Panc1 (cell line): ENCODE data around the gene UBE2L5. TPM values are rescaled to one million over a fixed set of nuclear protein-coding genes. Genes with fewer than 3 reads are reported as not detected.

Experiments used
- ATAC-seq: fragments of 200-7000 bp; cut with Tn5 transposase; 2 replicates; pipeline ENCODE4 v1.9.1; 2020; ENCODE audit warnings: mild to moderate bottlenecking, moderate library complexity
- BruUV-seq: library from RNA; stranded (reverse); fragments of 400-500 nt; replicated peaks from 2 replicates; lab custom pipeline; 2021; lab: Mats Ljungman, UMichigan
- CTCF ChIA-PET: fragments of 300-600 bp; sonication (Branson Sonifier 250); formaldehyde crosslinking; loops from one replicate; lab custom pipeline; 2022; ENCODE audit warnings: antibody characterized with exemption; lab: Charles Lee
- POLR2A ChIA-PET: fragments of 300-600 bp; sonication (Branson Sonifier 250); formaldehyde crosslinking; loops from one replicate; lab custom pipeline; 2022; ENCODE audit warnings: antibody characterized with exemption; lab: Charles Lee
- DNase-seq: peaks from one replicate; pipeline ENCODE4 v3.0.0-alpha.2; 2010; ENCODE audit warnings: low read depth, low spot score
- H3K27ac ChIP-seq: 2 replicates; pipeline ENCODE4 v1.5.1; 2011; ENCODE audit warnings: mild to moderate bottlenecking, low read length, inconsistent platforms
- H3K27me3 ChIP-seq: fragments of 200-500 bp; sonication (Bioruptor generic); 2 replicates; pipeline ENCODE4 v1.6.0; 2014; ENCODE audit warnings: low read length, inconsistent platforms; ENCODE audit not compliant: control insufficient read depth, insufficient read depth
- H3K36me3 ChIP-seq: fragments of 200-500 bp; sonication (Bioruptor generic); 2 replicates; pipeline ENCODE4 v1.5.1; 2014; ENCODE audit warnings: inconsistent platforms, mild to moderate bottlenecking, low read length, moderate library complexity; ENCODE audit not compliant: control insufficient read depth, insufficient read depth
- H3K4me1 ChIP-seq: 2 replicates; pipeline ENCODE4 v1.5.1; 2011; ENCODE audit warnings: inconsistent platforms, mild to moderate bottlenecking, low read length, moderate library complexity; ENCODE audit not compliant: control insufficient read depth, insufficient read depth
- H3K4me3 ChIP-seq, 2 experiments: 2 replicates each; pipeline ENCODE4 v1.5.1; 2011 to 2012; ENCODE audit warnings: low read depth in 2 of 2, low read length in 2 of 2, mild to moderate bottlenecking in 2 of 2, inconsistent platforms in 1 of 2, moderate library complexity in 1 of 2
- H3K9me3 ChIP-seq: fragments of 200-500 bp; sonication (Bioruptor generic); 2 replicates; pipeline ENCODE4 v1.5.1; 2014; ENCODE audit warnings: low read depth, mild to moderate bottlenecking, inconsistent platforms, low read length, moderate library complexity; ENCODE audit not compliant: control insufficient read depth, insufficient read depth
- CTCF ChIP-seq: fragments of 450-650 bp; IDR thresholded peaks from 2 replicates; pipeline ENCODE4 v1.5.1; 2017; ENCODE audit warnings: mild to moderate bottlenecking
- POLR2AphosphoS5 ChIP-seq: IDR thresholded peaks from 2 replicates; pipeline ENCODE4 v1.6.1; 2012; ENCODE audit warnings: mild to moderate bottlenecking, low read depth, low read length, moderate library complexity
- REST ChIP-seq, 2 experiments: IDR thresholded peaks; 2 replicates each; pipeline ENCODE4 v1.6.1; 2011 to 2012; ENCODE audit warnings: low read depth in 2 of 2, control low read depth in 1 of 2, low read length in 1 of 2, mild to moderate bottlenecking in 1 of 2, moderate library complexity in 1 of 2; ENCODE audit not compliant: insufficient read depth in 1 of 2
- SIN3A ChIP-seq: IDR thresholded peaks from 2 replicates; pipeline ENCODE4 v1.6.1; 2012; ENCODE audit warnings: low read depth, mild to moderate bottlenecking, low read length, moderate library complexity, borderline replicate concordance; ENCODE audit not compliant: insufficient read depth
- TCF7L2 ChIP-seq: IDR thresholded peaks from 2 replicates; pipeline ENCODE4 v1.6.1; 2011; ENCODE audit warnings: mild to moderate bottlenecking, low read depth, low read length, inconsistent platforms
- in situ Hi-C: cut with HindIII; loops from 2 replicates; pipeline ENCODE4 v1.10.0; 2016; ENCODE audit warnings: low sequenced_read_pairs, low pct_unique_long_range_greater_than_20kb
- intact Hi-C: fragments of 100-400 bp; cut with micrococcal nuclease; formaldehyde crosslinking; loops from one replicate; pipeline ENCODE4 v1.10.0; 2022; ENCODE audit not compliant: unreplicated experiment
- total RNA-seq: library from RNA; stranded (reverse); gene quantifications from one replicate; pipeline ENCODE4 v1.2.1, GENCODE V29; 2021; ENCODE audit not compliant: unreplicated experiment

UBE2L5 gene
- total RNA-seq, 1 experiment from 2014 or later, result not detected

GRCh38 chr13:30415430-30416030 is 6.8 kb upstream of the UBE2L5 start:
- DNase-seq, result no peak
- Histone ChIP-seq H3K36me3 (no peaks in the 10 kb centered on the region), H3K4me1 (no peaks in the 10 kb centered on the region; the same call in 1 of the 2 replicates), H3K9me3 (no peaks in the 10 kb centered on the region), H3K27ac (no peak overlapping the region), H3K27me3 (no peaks in the 10 kb centered on the region), H3K4me3 (no peak overlapping the region)
- TF ChIP-seq SIN3A (no peak), POLR2AphosphoS5 (no peak), TCF7L2 (no peak)
- intact Hi-C loops, result no loop called here
- ChIA-PET CTCF (no interaction called here), POLR2A (no interaction called here)
- in situ Hi-C loops, result no loop called here
- ATAC-seq, result no peak
- no TSS peak for BruUV-seq

- Histone ChIP-seq H3K4me3 (no peak overlapping the region), H3K36me3 (no peaks in the 10 kb centered on the region), H3K9me3 (no peaks in the 10 kb centered on the region), H3K27ac (no peak overlapping the region), H3K27me3 (no peaks in the 10 kb centered on the region), H3K4me1 (peaks cover 5% of the 10 kb centered on the region)
- DNase-seq (no peak), ATAC-seq (no peak)
- BruUV-seq, result no TSS peak
- TF ChIP-seq POLR2AphosphoS5 (no peak), REST (IDR thresholded peaks at IDR 0.05; ENCODE audit: insufficient read depth in 1 of 2, low read depth in 2 of 2, low read length in 1 of 2) (no peak), TCF7L2 (no peak), CTCF (no peak), SIN3A (no peak)
- ChIA-PET CTCF (interaction anchor here (0.5 kb wide), 1 partner anchor 258 kb away, joined by 11 read pairs; no protein-coding TSS in a partner anchor), POLR2A (no interaction called here)
- intact Hi-C loops (no loop called here), in situ Hi-C loops (no loop called here)
These were observed 5.8 kb upstream of the UBE2L5 start for GRCh38 chr13:30416471-30416870.

- H3K27me3 ChIP-seq, result no peaks in the 10 kb centered on the region
- TF ChIP-seq REST (IDR thresholded peaks at IDR 0.05; ENCODE audit: insufficient read depth in 1 of 2, low read depth in 2 of 2, low read length in 1 of 2) (no peak), TCF7L2 (no peak), CTCF (no peak), SIN3A (no peak), POLR2AphosphoS5 (no peak)
- no peaks in the 10 kb centered on the region for H3K36me3 ChIP-seq
- DNase-seq (no peak), ATAC-seq (no peak)
- POLR2A ChIA-PET, result no interaction called here
- no peak overlapping the region for H3K27ac ChIP-seq
- H3K9me3 ChIP-seq, result no peaks in the 10 kb centered on the region
- CTCF ChIA-PET, result no interaction called here
- in situ Hi-C loops (no loop called here), intact Hi-C loops (no loop called here)
- no peak overlapping the region for H3K4me3 ChIP-seq
- H3K4me1 ChIP-seq, result peaks cover 5% of the 10 kb centered on the region
- no TSS peak for BruUV-seq
These were observed 4.1 kb upstream of the UBE2L5 start for GRCh38 chr13:30418075-30418716.
